Ishikawa (cell line): ENCODE measurements around the gene GRM2.

Experiments used
- CEBPB ChIP-seq: IDR thresholded peaks from 2 replicates; pipeline ENCODE4 v1.6.1; 2012
- CREB1 ChIP-seq: IDR thresholded peaks from 2 replicates; pipeline ENCODE4 v1.6.1; 2012; ENCODE audit warnings: low read depth
- EGR1 ChIP-seq: IDR thresholded peaks from 2 replicates; pipeline ENCODE4 v1.6.1; 2012
- EP300 ChIP-seq: IDR thresholded peaks from 2 replicates; pipeline ENCODE4 v1.6.1; 2012; ENCODE audit warnings: borderline replicate concordance
- FOXM1 ChIP-seq: IDR thresholded peaks from 2 replicates; pipeline ENCODE4 v1.6.1; 2012; ENCODE audit warnings: low read depth, borderline replicate concordance
- NFIC ChIP-seq: IDR thresholded peaks from 2 replicates; pipeline ENCODE4 v1.6.1; 2012
- RAD21 ChIP-seq: IDR thresholded peaks from 2 replicates; pipeline ENCODE4 v1.6.1; 2012; ENCODE audit warnings: low read depth
- TAF1 ChIP-seq: IDR thresholded peaks from 2 replicates; pipeline ENCODE4 v1.6.1; 2012; ENCODE audit warnings: low read depth, mild to moderate bottlenecking
- TCF12 ChIP-seq: IDR thresholded peaks from 2 replicates; pipeline ENCODE4 v1.6.1; 2012; ENCODE audit warnings: low read depth
- TEAD4 ChIP-seq: IDR thresholded peaks from 2 replicates; pipeline ENCODE4 v1.6.1; 2012
- USF1 ChIP-seq: IDR thresholded peaks from 2 replicates; pipeline ENCODE4 v1.6.1; 2012
- YY1 ChIP-seq: IDR thresholded peaks from 2 replicates; pipeline ENCODE4 v1.6.1; 2012; ENCODE audit warnings: low read depth
- ZBTB7A ChIP-seq: IDR thresholded peaks from 2 replicates; pipeline ENCODE4 v1.6.1; 2012; ENCODE audit warnings: low read depth
- TF ChIP-seq, protein P1 (sequence below): IDR thresholded peaks from 2 replicates; pipeline ENCODE4 v1.6.1; 2012
- TF ChIP-seq, protein P2 (sequence below): IDR thresholded peaks from 2 replicates; pipeline ENCODE4 v1.6.1; 2012; ENCODE audit warnings: low read depth, mild to moderate bottlenecking

GRM2 gene

GRCh38 chr3:51668756-51669155, 38.1 kb upstream of the GRM2 start:
- no peak for TF ChIP-seq TCF12
- TF ChIP-seq FOXM1 = no peak
- TF ChIP-seq NFIC = no peak

DNA sequence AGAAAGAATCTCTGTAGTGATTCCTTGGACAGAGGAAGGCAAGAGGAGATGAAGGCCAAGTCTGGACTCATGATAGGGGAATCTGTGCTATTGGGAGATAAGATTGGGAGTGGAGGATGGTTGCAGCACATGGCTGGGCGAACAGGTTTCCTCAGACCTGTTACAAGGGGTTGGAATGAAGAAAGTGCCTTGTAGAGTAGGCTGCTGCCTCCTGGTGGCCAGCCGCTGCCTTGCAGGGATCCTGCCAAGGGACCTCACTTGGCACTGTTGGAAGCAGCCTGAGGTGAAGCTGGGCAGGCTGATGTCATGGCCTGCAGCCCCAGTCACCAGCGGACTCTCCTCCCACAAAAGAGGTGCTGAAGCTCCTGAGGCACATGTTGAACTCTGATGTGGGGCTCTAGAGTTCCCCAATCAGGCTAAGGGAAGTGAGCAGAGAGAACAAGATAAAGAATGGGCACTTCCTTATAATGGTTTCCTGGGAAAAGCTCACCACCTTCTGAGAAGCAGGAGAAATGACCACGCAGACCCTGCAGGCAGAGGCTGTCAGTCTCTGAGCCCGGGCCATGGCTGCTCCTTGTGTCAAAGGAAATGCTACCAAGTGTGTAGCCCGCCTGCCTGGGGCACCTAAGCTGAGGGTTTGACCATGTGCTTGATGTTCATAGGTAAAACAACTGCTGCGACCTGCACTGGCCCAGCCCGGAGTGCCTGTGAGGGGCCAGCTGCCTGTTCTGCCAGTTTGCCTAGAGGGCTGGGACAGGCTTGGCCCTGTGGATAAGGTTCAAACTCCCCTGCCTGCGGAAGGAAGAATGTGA, 37.4 kb upstream of the GRM2 start:
- no peak for TF ChIP-seq TCF12
- TF ChIP-seq NFIC = no peak
- TF ChIP-seq USF1 = no peak
- TF ChIP-seq, protein P1, sequence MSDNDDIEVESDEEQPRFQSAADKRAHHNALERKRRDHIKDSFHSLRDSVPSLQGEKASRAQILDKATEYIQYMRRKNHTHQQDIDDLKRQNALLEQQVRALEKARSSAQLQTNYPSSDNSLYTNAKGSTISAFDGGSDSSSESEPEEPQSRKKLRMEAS = peak; percentile 84
- no peak for TF ChIP-seq FOXM1
- 0 out of 2 replicates have a peak, but pooled peaks have one; percentile 12 for TF ChIP-seq CEBPB
- peak; percentile 84 for TF ChIP-seq RAD21
- TF ChIP-seq CREB1 = no peak
- TF ChIP-seq EGR1 = no peak
- no peak for TF ChIP-seq TAF1
- TF ChIP-seq EP300 = no peak
- TF ChIP-seq TEAD4 = peak; percentile 53
- no peak for TF ChIP-seq YY1
- TF ChIP-seq, protein P2, sequence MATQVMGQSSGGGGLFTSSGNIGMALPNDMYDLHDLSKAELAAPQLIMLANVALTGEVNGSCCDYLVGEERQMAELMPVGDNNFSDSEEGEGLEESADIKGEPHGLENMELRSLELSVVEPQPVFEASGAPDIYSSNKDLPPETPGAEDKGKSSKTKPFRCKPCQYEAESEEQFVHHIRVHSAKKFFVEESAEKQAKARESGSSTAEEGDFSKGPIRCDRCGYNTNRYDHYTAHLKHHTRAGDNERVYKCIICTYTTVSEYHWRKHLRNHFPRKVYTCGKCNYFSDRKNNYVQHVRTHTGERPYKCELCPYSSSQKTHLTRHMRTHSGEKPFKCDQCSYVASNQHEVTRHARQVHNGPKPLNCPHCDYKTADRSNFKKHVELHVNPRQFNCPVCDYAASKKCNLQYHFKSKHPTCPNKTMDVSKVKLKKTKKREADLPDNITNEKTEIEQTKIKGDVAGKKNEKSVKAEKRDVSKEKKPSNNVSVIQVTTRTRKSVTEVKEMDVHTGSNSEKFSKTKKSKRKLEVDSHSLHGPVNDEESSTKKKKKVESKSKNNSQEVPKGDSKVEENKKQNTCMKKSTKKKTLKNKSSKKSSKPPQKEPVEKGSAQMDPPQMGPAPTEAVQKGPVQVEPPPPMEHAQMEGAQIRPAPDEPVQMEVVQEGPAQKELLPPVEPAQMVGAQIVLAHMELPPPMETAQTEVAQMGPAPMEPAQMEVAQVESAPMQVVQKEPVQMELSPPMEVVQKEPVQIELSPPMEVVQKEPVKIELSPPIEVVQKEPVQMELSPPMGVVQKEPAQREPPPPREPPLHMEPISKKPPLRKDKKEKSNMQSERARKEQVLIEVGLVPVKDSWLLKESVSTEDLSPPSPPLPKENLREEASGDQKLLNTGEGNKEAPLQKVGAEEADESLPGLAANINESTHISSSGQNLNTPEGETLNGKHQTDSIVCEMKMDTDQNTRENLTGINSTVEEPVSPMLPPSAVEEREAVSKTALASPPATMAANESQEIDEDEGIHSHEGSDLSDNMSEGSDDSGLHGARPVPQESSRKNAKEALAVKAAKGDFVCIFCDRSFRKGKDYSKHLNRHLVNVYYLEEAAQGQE = no peak
- no peak for TF ChIP-seq ZBTB7A

- TF ChIP-seq FOXM1 (no peak), NFIC (no peak), USF1 (no peak), EGR1 (no peak), CREB1 (no peak)
- TF ChIP-seq, protein P1 = no peak
Measured at GRCh38 chr3:51670053-51670822, 36.6 kb upstream of the GRM2 start.

- TF ChIP-seq TEAD4 (no peak), RAD21 (no peak), EP300 (no peak), YY1 (peak; percentile 22; the same call in 1 of the 2 replicates), ZBTB7A (peak; percentile 48; the same call in 1 of the 2 replicates), TCF12 (peak; percentile 40; the same call in 1 of the 2 replicates), TAF1 (peak; percentile 68), FOXM1 (no peak)
- TF ChIP-seq, protein P1 = no peak; the same call in 1 of the 2 replicates
Measured at GRCh38 chr3:51670823-51671733, 35.8 kb upstream of the GRM2 start, which contains the start of gene TEX264. TEX264 (plus strand) TSS chr3:51671252; CDS start chr3:51674305, 3,053 bp downstream.

DNA sequence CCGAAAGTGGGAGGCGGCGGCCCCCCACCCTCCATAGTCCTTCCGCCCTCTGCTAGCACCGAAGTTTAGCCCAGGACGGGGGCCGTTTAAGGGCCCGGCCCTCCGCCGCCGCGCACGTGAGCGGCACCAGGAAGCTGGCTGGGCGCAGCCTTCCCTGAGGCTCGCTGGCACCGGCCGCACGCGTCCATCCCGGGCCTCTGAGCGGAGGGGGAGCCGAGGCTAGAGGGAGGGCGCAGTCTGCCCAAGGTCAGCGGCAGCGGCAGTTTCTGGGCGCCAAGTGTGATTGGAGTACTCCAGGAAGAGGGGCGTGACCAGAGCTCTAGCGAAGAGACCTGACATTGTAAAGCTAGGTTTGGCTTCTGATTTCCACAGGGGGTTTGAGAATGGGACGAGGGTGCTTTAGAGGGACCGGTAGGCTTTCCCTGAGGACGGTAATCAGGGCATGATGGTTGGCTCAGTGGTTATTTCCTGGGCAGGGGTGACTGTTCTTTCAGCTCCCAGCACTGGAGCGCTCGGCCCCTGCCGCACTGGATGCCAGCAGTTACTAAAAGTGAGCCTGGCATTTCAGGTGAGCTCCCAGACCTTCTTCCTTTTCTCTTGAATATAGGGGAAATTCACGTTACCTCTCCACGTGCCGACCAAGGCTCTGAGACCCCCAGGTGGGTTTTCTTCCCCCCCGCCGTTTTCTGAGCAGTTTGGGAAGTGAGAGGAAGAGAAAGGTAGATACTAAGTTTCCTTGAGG, 35.0 kb upstream of the GRM2 start:
- TF ChIP-seq TAF1 (peak; percentile 9; the same call in 1 of the 2 replicates), USF1 (peak; percentile 67), NFIC (no peak), TCF12 (no peak), YY1 (no peak), FOXM1 (no peak), CREB1 (no peak), EP300 (no peak), CEBPB (no peak), EGR1 (no peak), RAD21 (no peak), ZBTB7A (no peak)
- TF ChIP-seq, protein P1 = peak; percentile 73; the same call in 1 of the 2 replicates
- TF ChIP-seq, protein P2 = no peak
